Right lung (tissue), 5 donors: ENCODE measurements around the gene UPK3B. TPM values are rescaled to one million over a fixed set of nuclear protein-coding genes. Genes with fewer than 3 reads are reported as not detected.
"Not testable (repeated sequence)": the region's sequence is repeated elsewhere in the genome, so short reads cannot be mapped to it uniquely, and the experiment has no call there.

Source experiments
- DNase-seq, 2 donors: peaks; one replicate each; pipeline ENCODE4 v3.0.0-alpha.2; 2013
- polyA plus RNA-seq, 5 donors: library from polyadenylated mRNA; unstranded; fragments of 120-200 nt; gene quantifications; one replicate each; pipeline versions ENCODE4 v1.2.1 to v1.2.3, GENCODE V29; 2013; ENCODE audit warnings: inconsistent platforms in 1 of 5, low replicate concordance in 1 of 5; ENCODE audit not compliant: insufficient read length in 5 of 5, insufficient read depth in 1 of 5

The UPK3B gene
- polyA plus RNA-seq, 5 donors = 6.8 to 56.1 (median 18.0) TPM

- DNase-seq = not testable (repeated sequence)
These were observed 23.7 kb upstream of the UPK3B start for GRCh38 chr7:76486618-76487017.

GRCh38 chr7:76487969-76488368 is 22.4 kb upstream of the UPK3B start:
- not testable (repeated sequence) for DNase-seq

- DNase-seq = not testable (repeated sequence)
These were observed 18.2 kb upstream of the UPK3B start for GRCh38 chr7:76492139-76492538.

GRCh38 chr7:76495717-76496116 is 14.6 kb upstream of the UPK3B start:
- not testable (repeated sequence) for DNase-seq

GRCh38 chr7:76497918-76498582 is 12.3 kb upstream of the UPK3B start:
- not testable (repeated sequence) for DNase-seq

GRCh38 chr7:76498583-76499200 is 11.7 kb upstream of the UPK3B start:
- DNase-seq = not testable (repeated sequence)

GRCh38 chr7:76499201-76499923 is 11.0 kb upstream of the UPK3B start:
- DNase-seq = not testable (repeated sequence)

GRCh38 chr7:76499924-76500241 is 10.5 kb upstream of the UPK3B start:
- not testable (repeated sequence) for DNase-seq

- DNase-seq = not testable (repeated sequence)
These were observed 8.1 kb upstream of the UPK3B start for GRCh38 chr7:76502224-76502623.

- not testable (repeated sequence) for DNase-seq
These were observed 7.5 kb upstream of the UPK3B start for GRCh38 chr7:76502836-76503235.

- DNase-seq = not testable (repeated sequence)
These were observed 7.1 kb upstream of the UPK3B start for GRCh38 chr7:76503244-76503643.

GRCh38 chr7:76504351-76505167 is 5.8 kb upstream of the UPK3B start:
- not testable (repeated sequence) for DNase-seq

- no peak for DNase-seq
These were observed 4.9 kb upstream of the UPK3B start for GRCh38 chr7:76505168-76506080.

GRCh38 chr7:76506081-76506440 is 4.3 kb upstream of the UPK3B start:
- no peak for DNase-seq

GRCh38 chr7:76506643-76507042 is 3.7 kb upstream of the UPK3B start:
- DNase-seq = not testable (repeated sequence)

GRCh38 chr7:76507723-76508406 is 2.5 kb upstream of the UPK3B start:
- DNase-seq = no peak

- DNase-seq = not testable (repeated sequence)
These were observed 1.0 kb downstream of the UPK3B start for GRCh38 chr7:76511200-76511910.

GRCh38 chr7:76511911-76512885 is 1.8 kb downstream of the UPK3B start:
- DNase-seq = not testable (repeated sequence)
